WTC11 (cell line): ENCODE data around the gene SLC8A1. TPM values are rescaled to one million over a fixed set of nuclear protein-coding genes. Genes with fewer than 3 reads are reported as not detected.

Experiments
- RELA ChIP-seq: sonication (generic); formaldehyde crosslinking; IDR thresholded peaks from 2 replicates; pipeline ENCODE4 v1.8.1; 2022; ENCODE audit warnings: missing genetic modification reagents, mild to moderate bottlenecking, borderline replicate concordance
- SP1 ChIP-seq: sonication (generic); formaldehyde crosslinking; conservative IDR thresholded peaks from 2 replicates; pipeline ENCODE4 v1.8.1; 2022; ENCODE audit warnings: missing genetic modification reagents
- ZNF532 ChIP-seq: fragments of 250-450 bp; sonication (Bioruptor Pico); IDR thresholded peaks from 2 replicates; pipeline ENCODE4 v1.9.0; 2021; ENCODE audit warnings: mild to moderate bottlenecking, borderline replicate concordance
- total RNA-seq: library from RNA; stranded (reverse); gene quantifications from 3 replicates; pipeline ENCODE4 v1.2.3, GENCODE V29; 2021
- TF ChIP-seq, protein P1 (sequence below): sonication (generic); formaldehyde crosslinking; conservative IDR thresholded peaks from 2 replicates; pipeline ENCODE4 v1.8.1; 2023; ENCODE audit warnings: mild to moderate bottlenecking, low read depth, missing genetic modification reagents, moderate library complexity
- TF ChIP-seq, protein P2 (sequence below): fragments of 250-450 bp; sonication (Bioruptor Pico); IDR thresholded peaks from 2 replicates; pipeline ENCODE4 v2.1.2; 2022; ENCODE audit warnings: mild to moderate bottlenecking, moderate library complexity

SLC8A1 gene
- total RNA-seq, 1 experiment from 2014 or later, result 2.6 TPM

DNA sequence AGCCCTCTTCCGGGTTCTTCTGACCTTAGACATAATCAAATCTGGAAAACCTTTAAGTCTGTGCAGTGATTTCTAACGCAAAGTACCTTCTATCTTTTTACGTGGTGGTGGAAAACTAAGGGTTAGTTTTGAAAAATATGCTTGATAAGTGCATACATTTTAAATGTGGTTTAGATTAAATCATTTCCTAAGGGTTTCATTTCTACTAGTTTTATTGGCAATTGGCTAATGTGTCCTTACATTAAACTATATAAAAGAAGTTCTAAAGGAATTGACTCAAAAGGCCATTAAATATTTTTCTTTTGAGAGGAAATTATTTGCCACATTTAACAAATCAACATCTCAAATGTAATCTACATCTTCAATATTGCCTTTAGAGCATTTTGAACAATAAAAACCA, 404.5 kb downstream of the SLC8A1 start (continued):
- TF ChIP-seq ZNF532 (CRISPR knock-in tag) (no peak), SP1 (CRISPR knock-in tag) (no peak), RELA (CRISPR knock-in tag) (no peak)
- TF ChIP-seq, protein P1, sequence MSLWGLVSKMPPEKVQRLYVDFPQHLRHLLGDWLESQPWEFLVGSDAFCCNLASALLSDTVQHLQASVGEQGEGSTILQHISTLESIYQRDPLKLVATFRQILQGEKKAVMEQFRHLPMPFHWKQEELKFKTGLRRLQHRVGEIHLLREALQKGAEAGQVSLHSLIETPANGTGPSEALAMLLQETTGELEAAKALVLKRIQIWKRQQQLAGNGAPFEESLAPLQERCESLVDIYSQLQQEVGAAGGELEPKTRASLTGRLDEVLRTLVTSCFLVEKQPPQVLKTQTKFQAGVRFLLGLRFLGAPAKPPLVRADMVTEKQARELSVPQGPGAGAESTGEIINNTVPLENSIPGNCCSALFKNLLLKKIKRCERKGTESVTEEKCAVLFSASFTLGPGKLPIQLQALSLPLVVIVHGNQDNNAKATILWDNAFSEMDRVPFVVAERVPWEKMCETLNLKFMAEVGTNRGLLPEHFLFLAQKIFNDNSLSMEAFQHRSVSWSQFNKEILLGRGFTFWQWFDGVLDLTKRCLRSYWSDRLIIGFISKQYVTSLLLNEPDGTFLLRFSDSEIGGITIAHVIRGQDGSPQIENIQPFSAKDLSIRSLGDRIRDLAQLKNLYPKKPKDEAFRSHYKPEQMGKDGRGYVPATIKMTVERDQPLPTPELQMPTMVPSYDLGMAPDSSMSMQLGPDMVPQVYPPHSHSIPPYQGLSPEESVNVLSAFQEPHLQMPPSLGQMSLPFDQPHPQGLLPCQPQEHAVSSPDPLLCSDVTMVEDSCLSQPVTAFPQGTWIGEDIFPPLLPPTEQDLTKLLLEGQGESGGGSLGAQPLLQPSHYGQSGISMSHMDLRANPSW (CRISPR knock-in tag), result no peak
- TF ChIP-seq, protein P2, sequence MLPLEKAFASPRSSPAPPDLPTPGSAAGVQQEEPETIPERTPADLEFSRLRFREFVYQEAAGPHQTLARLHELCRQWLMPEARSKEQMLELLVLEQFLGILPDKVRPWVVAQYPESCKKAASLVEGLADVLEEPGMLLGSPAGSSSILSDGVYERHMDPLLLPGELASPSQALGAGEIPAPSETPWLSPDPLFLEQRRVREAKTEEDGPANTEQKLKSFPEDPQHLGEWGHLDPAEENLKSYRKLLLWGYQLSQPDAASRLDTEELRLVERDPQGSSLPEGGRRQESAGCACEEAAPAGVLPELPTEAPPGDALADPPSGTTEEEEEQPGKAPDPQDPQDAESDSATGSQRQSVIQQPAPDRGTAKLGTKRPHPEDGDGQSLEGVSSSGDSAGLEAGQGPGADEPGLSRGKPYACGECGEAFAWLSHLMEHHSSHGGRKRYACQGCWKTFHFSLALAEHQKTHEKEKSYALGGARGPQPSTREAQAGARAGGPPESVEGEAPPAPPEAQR (CRISPR knock-in tag), result no peak
